Stomach smooth muscle (tissue), 2 donors: ENCODE data around the gene PTPN7.
"Not testable (repeated sequence)": the region's sequence is repeated elsewhere in the genome, so short reads cannot be mapped to it uniquely, and the experiment has no call there.

Experiments
- H3K27ac ChIP-seq: one replicate; pipeline ENCODE4 v1.7.0; 2013; ENCODE audit warnings: mild to moderate bottlenecking, low read length, inconsistent platforms
- H3K27me3 ChIP-seq, 2 donors: one replicate each; pipeline ENCODE4 v1.7.0; 2013; ENCODE audit warnings: low read length in 2 of 2; ENCODE audit not compliant: insufficient read depth in 2 of 2, control insufficient read depth in 1 of 2
- H3K36me3 ChIP-seq, 2 donors: one replicate each; pipeline ENCODE4 v1.7.0; 2013; ENCODE audit warnings: low read length in 2 of 2; ENCODE audit not compliant: control insufficient read depth in 2 of 2, insufficient read depth in 2 of 2
- H3K4me1 ChIP-seq: one replicate; pipeline ENCODE4 v1.7.0; 2013; ENCODE audit warnings: low read length; ENCODE audit not compliant: control insufficient read depth, insufficient read depth
- H3K4me3 ChIP-seq, 2 donors: one replicate each; pipeline ENCODE4 v1.7.0; 2013; ENCODE audit warnings: low read length in 2 of 2
- H3K9ac ChIP-seq, 2 donors: one replicate each; pipeline ENCODE4 v1.7.0; 2013; ENCODE audit warnings: low read length in 2 of 2, mild to moderate bottlenecking in 1 of 2
- H3K9me3 ChIP-seq, 2 donors: one replicate each; pipeline ENCODE4 v1.7.0; 2013; ENCODE audit warnings: low read length in 2 of 2; ENCODE audit not compliant: control insufficient read depth in 2 of 2
- donor health status: healthy.
- donor health status: Pancreatic carcinoma.

Gene PTPN7

DNA sequence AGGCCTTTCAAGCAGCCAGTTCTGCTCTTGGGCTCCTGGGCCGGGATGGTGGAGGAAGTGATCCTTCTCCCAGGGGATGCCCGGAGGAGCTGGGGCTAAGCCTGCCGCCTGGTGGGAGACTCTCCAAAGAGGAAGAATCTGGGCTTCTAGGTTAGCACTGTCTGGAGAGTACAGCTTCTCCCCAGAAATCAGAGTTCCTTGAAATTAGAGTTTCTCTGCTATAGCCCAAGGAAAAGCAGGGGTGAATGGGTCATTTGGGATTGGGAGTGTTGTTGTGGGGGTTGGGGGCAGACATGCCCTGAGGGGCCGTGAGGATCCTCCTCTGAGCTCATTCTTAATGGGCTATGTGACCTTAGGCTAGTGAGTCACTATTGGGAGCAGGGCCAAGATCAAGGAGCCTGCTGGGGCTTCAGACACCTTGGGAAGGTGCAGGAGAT is 39.7 kb upstream of the PTPN7 start:
- Histone ChIP-seq H3K4me3 (no peak overlapping the region), H3K9ac (no peak overlapping the region), H3K27ac (no peak overlapping the region), H3K4me1 (peaks cover 10% of the 10 kb centered on the region), H3K9me3 (no peaks in the 10 kb centered on the region), H3K36me3 (no peaks in the 10 kb centered on the region), H3K27me3 (peaks cover 2% of the 10 kb centered on the region in 2 donors)

GRCh38 chr1:202199040-202199889 is 38.9 kb upstream of the PTPN7 start:
- H3K9ac ChIP-seq = no peak overlapping the region
- peaks cover 2 to 4% of the 10 kb centered on the region in 2 donors for H3K27me3 ChIP-seq
- H3K36me3 ChIP-seq = no peaks in the 10 kb centered on the region
- no peaks in the 10 kb centered on the region for H3K9me3 ChIP-seq
- no peak overlapping the region for H3K27ac ChIP-seq
- H3K4me1 ChIP-seq = peaks cover 11% of the 10 kb centered on the region
- no peak overlapping the region for H3K4me3 ChIP-seq

GRCh38 chr1:202198366-202198724 is 37.9 kb upstream of the PTPN7 start:
- Histone ChIP-seq H3K36me3 (no peaks in the 10 kb centered on the region), H3K27ac (no peak overlapping the region), H3K4me1 (peaks cover 18% of the 10 kb centered on the region), H3K9me3 (no peaks in the 10 kb centered on the region), H3K9ac (no peak overlapping the region), H3K27me3 (peaks cover 7 to 13% of the 10 kb centered on the region in 2 donors), H3K4me3 (no peak overlapping the region)

DNA sequence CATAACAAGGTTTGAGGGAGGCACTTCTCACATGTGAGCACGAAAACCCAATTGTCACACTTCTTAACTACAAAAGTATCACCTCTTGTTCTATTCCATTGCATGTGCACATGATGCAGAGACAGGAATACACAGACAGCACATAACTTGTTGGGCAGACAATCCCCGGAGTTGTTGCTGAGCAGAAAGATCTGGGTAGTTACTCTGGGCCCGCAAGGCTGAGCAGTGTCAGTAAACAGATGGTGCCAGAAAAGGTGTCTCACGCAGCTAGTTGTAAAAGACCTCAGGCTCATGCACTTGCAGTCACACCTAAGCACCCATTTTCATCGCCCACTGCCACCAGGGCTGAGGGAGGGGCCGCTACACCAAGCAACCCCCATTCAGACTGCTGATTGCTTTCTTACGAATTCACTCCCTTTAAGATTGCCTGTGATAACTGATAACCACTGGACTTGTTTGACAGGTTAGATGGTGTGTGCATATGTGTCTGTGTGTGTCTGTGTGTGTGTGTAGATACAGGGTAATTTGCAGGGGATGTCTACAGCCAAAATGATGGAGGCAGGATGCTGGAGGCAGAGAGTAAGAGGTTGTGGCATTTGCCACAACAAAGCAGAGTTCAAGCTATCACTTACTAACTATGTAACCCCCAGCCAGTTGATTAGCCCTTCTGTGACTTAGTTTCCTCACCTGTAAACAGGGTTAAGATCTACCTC is 37.4 kb upstream of the PTPN7 start:
- peaks cover 23% of the 10 kb centered on the region for H3K4me1 ChIP-seq
- no peak overlapping the region for H3K4me3 ChIP-seq
- H3K36me3 ChIP-seq = no peaks in the 10 kb centered on the region
- no peaks in the 10 kb centered on the region for H3K9me3 ChIP-seq
- H3K9ac ChIP-seq = no peak overlapping the region
- H3K27ac ChIP-seq = no peak overlapping the region
- peaks cover 12 to 18% of the 10 kb centered on the region in 2 donors for H3K27me3 ChIP-seq

DNA sequence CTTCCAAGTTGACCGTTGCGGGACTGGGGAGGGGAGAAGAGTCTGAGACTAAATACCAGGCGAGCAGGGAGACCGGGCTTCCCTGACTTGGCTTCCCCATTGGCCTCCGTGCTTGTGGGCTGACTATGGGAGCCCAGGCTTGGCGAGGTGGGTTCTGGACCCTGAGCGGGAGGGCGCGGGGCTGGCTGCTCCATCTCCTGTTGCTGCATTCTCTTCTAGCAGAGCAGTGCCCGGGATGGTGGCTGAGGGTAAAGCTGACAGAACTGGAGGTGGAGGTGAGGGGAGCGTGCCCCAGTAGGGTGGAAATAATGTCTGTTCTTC is 33.9 kb upstream of the PTPN7 start:
- H3K27me3 ChIP-seq = peaks cover 12 to 18% of the 10 kb centered on the region in 2 donors
- no peaks in the 10 kb centered on the region for H3K36me3 ChIP-seq
- H3K9ac ChIP-seq = no peak overlapping the region
- H3K9me3 ChIP-seq = no peaks in the 10 kb centered on the region
- H3K4me3 ChIP-seq = peak overlapping the region in 1 of 2 donors; percentile 40
- no peak overlapping the region for H3K27ac ChIP-seq
- peaks cover 12% of the 10 kb centered on the region for H3K4me1 ChIP-seq

DNA sequence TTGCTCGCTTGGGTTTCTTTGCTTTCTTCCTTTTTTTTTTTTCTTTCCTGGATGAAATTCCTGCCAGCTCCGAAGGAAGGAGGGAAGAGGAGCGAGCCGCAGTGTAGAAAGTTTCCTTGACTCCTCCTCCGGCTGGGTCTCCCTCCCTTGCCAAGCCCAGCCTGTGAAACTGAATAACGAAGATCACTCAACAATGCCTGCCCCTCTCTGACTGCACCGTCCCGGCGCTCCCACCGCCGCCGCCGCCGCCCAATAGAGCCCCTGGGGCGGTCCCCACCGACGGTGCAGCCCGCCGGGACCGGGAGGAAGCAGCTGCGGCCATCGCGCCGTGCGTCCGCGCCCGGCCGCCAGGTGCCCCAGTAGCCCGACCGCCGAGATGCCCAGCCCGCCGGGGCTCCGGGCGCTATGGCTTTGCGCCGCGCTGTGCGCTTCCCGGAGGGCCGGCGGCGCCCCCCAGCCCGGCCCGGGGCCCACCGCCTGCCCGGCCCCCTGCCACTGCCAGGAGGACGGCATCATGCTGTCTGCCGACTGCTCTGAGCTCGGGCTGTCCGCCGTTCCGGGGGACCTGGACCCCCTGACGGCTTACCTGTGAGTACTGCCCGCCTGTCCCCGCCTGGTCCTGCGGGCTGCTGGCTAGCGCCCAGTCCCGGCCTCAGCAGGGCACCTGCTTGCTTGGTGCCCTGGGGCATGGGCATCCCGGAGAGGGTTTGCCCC is 33.4 kb upstream of the PTPN7 start, which contains the start of gene LGR6:
TSS of gene LGR6 (plus strand) at position 186 of the 714 bp plus-strand sequence. CDS start at position 377, 191 bp downstream.
- Histone ChIP-seq H3K27ac (no peak within 1 kb of the TSS), H3K4me3 (peak within 1 kb of the TSS in 1 of 2 donors; percentile 40), H3K27me3 (peaks cover 12 to 18% of the 10 kb centered on the region in 2 donors)

GRCh38 chr1:202192770-202193613 is 32.6 kb upstream of the PTPN7 start:
- no peaks in the 10 kb centered on the region for H3K9me3 ChIP-seq
- no peaks in the 10 kb centered on the region for H3K36me3 ChIP-seq
- H3K9ac ChIP-seq = no peak overlapping the region
- H3K27ac ChIP-seq = no peak overlapping the region
- H3K27me3 ChIP-seq = peaks cover 12 to 18% of the 10 kb centered on the region in 2 donors
- H3K4me3 ChIP-seq = peak overlapping the region in 1 of 2 donors; percentile 40
- H3K4me1 ChIP-seq = peaks cover 12% of the 10 kb centered on the region

More for the DNA sequence above, 33.4 kb upstream of the PTPN7 start, which contains the start of gene LGR6:
- no peaks in the 10 kb centered on the region for H3K36me3 ChIP-seq
- H3K9me3 ChIP-seq = no peaks in the 10 kb centered on the region
- no peak within 1 kb of the TSS for H3K9ac ChIP-seq
- H3K4me1 ChIP-seq = peaks cover 12% of the 10 kb centered on the region

- not testable (repeated sequence) for H3K4me3 ChIP-seq, H3K36me3 ChIP-seq, H3K9ac ChIP-seq, H3K27ac ChIP-seq, H3K9me3 ChIP-seq
- H3K27me3 ChIP-seq = peaks cover 12 to 18% of the 10 kb centered on the region in 2 donors
- peaks cover 12% of the 10 kb centered on the region for H3K4me1 ChIP-seq
Measured at GRCh38 chr1:202191391-202191790, 31.0 kb upstream of the PTPN7 start.

DNA sequence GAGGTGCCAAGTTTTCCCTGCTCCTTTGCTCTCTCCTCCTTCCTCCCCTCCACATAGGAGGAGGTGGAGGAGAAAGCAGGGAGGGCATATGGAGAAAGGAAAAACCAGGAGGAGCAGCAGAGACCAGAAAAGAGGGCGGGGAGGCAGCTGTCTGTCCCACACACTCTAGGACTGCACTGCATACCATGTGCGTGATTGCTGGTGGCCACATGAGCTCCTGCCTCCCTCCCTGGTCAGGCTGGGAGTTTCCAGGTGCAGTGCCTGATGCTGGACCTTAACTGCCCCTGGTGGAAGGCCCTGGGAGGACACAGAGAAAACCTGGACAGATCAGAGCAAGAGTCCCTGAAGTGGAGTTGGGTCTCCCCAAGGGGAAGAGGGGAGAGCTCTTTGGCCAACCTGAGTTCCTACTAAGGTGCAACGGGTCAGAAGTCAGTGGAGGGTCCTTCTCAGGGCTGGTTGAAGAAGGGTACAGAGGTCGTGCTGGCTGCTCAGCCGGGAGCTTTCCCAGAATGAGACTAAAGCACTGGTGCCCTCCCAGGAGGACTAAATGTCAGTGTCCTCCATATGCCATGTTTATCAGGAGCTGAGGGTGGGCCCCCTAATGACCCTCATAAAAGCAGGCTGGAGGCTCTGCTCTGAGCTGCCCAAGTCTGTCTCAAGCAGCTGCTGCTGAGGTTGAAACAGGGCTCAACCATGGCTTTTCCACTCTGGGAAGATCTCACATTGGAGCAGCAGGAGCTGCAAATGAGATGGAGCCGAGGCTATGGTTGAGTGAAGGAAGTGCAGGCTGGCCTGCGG is 29.7 kb upstream of the PTPN7 start:
- Histone ChIP-seq H3K27me3 (peaks cover 12 to 16% of the 10 kb centered on the region in 2 donors), H3K4me1 (peaks cover 12% of the 10 kb centered on the region), H3K36me3 (no peaks in the 10 kb centered on the region), H3K4me3 (no peak overlapping the region), H3K27ac (no peak overlapping the region), H3K9me3 (no peaks in the 10 kb centered on the region), H3K9ac (no peak overlapping the region)
